GM18861 (cell line): ENCODE results near the gene SLC6A6.
A peak's percentile ranks its signal among the peaks of the same experiment; 100 is the strongest.

Experiments
- ATAC-seq: cut with Tn5 transposase; IDR thresholded peaks from one replicate; pipeline ENCODE4 v1.9.1; 2021; ENCODE audit not compliant: unreplicated experiment

SLC6A6 gene

GRCh38 chr3:14371573-14372474 lies 30.6 kb upstream of the SLC6A6 start:
- no peak for ATAC-seq

- no peak for ATAC-seq
Observed at GRCh38 chr3:14372587-14372986, 29.8 kb upstream of the SLC6A6 start.

GRCh38 chr3:14373753-14374376 lies 28.5 kb upstream of the SLC6A6 start:
- ATAC-seq, result no peak

- ATAC-seq, result no peak
Observed at GRCh38 chr3:14374444-14374883, 27.9 kb upstream of the SLC6A6 start.

GRCh38 chr3:14375192-14375591 lies 27.2 kb upstream of the SLC6A6 start:
- ATAC-seq, result no peak

GRCh38 chr3:14376348-14377043 lies 25.9 kb upstream of the SLC6A6 start:
- ATAC-seq, result no peak

- no peak for ATAC-seq
Observed at GRCh38 chr3:14377044-14377837, 25.2 kb upstream of the SLC6A6 start.

- ATAC-seq, result peak; percentile 62
Observed at GRCh38 chr3:14377838-14378169, 24.6 kb upstream of the SLC6A6 start.

- no peak for ATAC-seq
Observed at GRCh38 chr3:14378415-14378814, 24.0 kb upstream of the SLC6A6 start.

- no peak for ATAC-seq
Observed at GRCh38 chr3:14379843-14380242, 22.6 kb upstream of the SLC6A6 start.

- ATAC-seq, result no peak
Observed at GRCh38 chr3:14386254-14386653, 16.2 kb upstream of the SLC6A6 start.

- ATAC-seq, result no peak
Observed at GRCh38 chr3:14388201-14388600, 14.2 kb upstream of the SLC6A6 start.

- ATAC-seq, result no peak
Observed at GRCh38 chr3:14389166-14389606, 13.2 kb upstream of the SLC6A6 start.

GRCh38 chr3:14389716-14390115 lies 12.7 kb upstream of the SLC6A6 start:
- no peak for ATAC-seq

- ATAC-seq, result no peak
Observed at GRCh38 chr3:14391033-14391432, 11.4 kb upstream of the SLC6A6 start.

- ATAC-seq, result no peak
Observed at GRCh38 chr3:14392231-14392630, 10.2 kb upstream of the SLC6A6 start.

- no peak for ATAC-seq
Observed at GRCh38 chr3:14392803-14393319, 9.5 kb upstream of the SLC6A6 start.

- ATAC-seq, result no peak
Observed at GRCh38 chr3:14393440-14394106, 8.8 kb upstream of the SLC6A6 start.

GRCh38 chr3:14396031-14396692 lies 6.2 kb upstream of the SLC6A6 start:
- ATAC-seq, result no peak

GRCh38 chr3:14397046-14397445 lies 5.4 kb upstream of the SLC6A6 start:
- no peak for ATAC-seq
